GM10248 (cell line): ENCODE measurements around the gene SC5D.

Experiments
- CTCF ChIA-PET: fragments of 300-600 bp; sonication (Branson Sonifier 250); formaldehyde crosslinking; extraction: SDS; loops from one replicate; lab custom pipeline; 2021; ENCODE audit warnings: antibody characterized with exemption; lab: Yijun Ruan, JAX
- POLR2A ChIA-PET: fragments of 350-650 bp; sonication (Branson Sonifier 250); formaldehyde crosslinking; extraction: SDS; loops from one replicate; lab custom pipeline; 2020; ENCODE audit warnings: antibody characterized with exemption; lab: Yijun Ruan, JAX
- DNase-seq: peaks from one replicate; pipeline ENCODE4 v3.0.0; 2012; ENCODE audit errors: extremely low spot score
- CTCF ChIP-seq: IDR thresholded peaks from 2 replicates; pipeline ENCODE4 v1.5.1; 2012; ENCODE audit warnings: mild to moderate bottlenecking, low read depth; ENCODE audit errors: extremely low read depth, missing control alignments, control extremely low read depth

Gene SC5D

GRCh38 chr11:121292495-121293287 is at the start of gene SC5D:
SC5D (plus strand) TSS chr11:121292771; CDS start chr11:121303376, 10,605 bp downstream.
- CTCF ChIA-PET, result interaction anchor here (0.7 to 3.6 kb wide), 2 partner anchors 9 to 299 kb away, joined by 3 to 8 read pairs; no protein-coding TSS in a partner anchor
- POLR2A ChIA-PET, result no interaction called here
- DNase-seq, result peak; percentile 97
- no peak for TF ChIP-seq CTCF

- DNase-seq, result no peak
- POLR2A ChIA-PET, result no interaction called here
- no peak for TF ChIP-seq CTCF
- CTCF ChIA-PET, result interaction anchor here (1.3 to 4.4 kb wide), 2 partner anchors 9 to 12 kb away, joined by 3 to 18 read pairs; no protein-coding TSS in a partner anchor
These were observed 47.7 kb upstream of the SC5D start for GRCh38 chr11:121244884-121245283.

GRCh38 chr11:121246021-121246768 is 46.4 kb upstream of the SC5D start:
- DNase-seq, result no peak
- POLR2A ChIA-PET, result no interaction called here
- CTCF ChIA-PET, result interaction anchor here (1.2 to 4.4 kb wide), 4 partner anchors 10 to 346 kb away, joined by 3 to 21 read pairs (median 10); no protein-coding TSS in a partner anchor
- no peak for TF ChIP-seq CTCF

- ChIA-PET CTCF (interaction anchor here (1.4 to 4.4 kb wide), 5 partner anchors 9 to 345 kb away, joined by 3 to 21 read pairs (median 9); no protein-coding TSS in a partner anchor), POLR2A (no interaction called here)
- TF ChIP-seq CTCF, result no peak
- DNase-seq, result no peak
These were observed 45.9 kb upstream of the SC5D start for GRCh38 chr11:121246769-121247035.

GRCh38 chr11:121248496-121248895 is 44.1 kb upstream of the SC5D start:
- POLR2A ChIA-PET, result no interaction called here
- no peak for TF ChIP-seq CTCF
- no peak for DNase-seq
- CTCF ChIA-PET, result interaction anchor here (1.3 to 4.4 kb wide), 4 partner anchors 8 to 343 kb away, joined by 3 to 21 read pairs (median 14); no protein-coding TSS in a partner anchor

GRCh38 chr11:121249039-121249663 is 43.4 kb upstream of the SC5D start:
- peak; percentile 55 for TF ChIP-seq CTCF
- ChIA-PET CTCF (interaction anchor here (1.1 to 3.4 kb wide), 3 partner anchors 10 to 343 kb away, joined by 3 to 21 read pairs (median 4); no protein-coding TSS in a partner anchor), POLR2A (no interaction called here)
- DNase-seq, result peak; percentile 66
